ENCODE data around the gene ITPRIP.

- TF ChIP-seq, protein P1, sequence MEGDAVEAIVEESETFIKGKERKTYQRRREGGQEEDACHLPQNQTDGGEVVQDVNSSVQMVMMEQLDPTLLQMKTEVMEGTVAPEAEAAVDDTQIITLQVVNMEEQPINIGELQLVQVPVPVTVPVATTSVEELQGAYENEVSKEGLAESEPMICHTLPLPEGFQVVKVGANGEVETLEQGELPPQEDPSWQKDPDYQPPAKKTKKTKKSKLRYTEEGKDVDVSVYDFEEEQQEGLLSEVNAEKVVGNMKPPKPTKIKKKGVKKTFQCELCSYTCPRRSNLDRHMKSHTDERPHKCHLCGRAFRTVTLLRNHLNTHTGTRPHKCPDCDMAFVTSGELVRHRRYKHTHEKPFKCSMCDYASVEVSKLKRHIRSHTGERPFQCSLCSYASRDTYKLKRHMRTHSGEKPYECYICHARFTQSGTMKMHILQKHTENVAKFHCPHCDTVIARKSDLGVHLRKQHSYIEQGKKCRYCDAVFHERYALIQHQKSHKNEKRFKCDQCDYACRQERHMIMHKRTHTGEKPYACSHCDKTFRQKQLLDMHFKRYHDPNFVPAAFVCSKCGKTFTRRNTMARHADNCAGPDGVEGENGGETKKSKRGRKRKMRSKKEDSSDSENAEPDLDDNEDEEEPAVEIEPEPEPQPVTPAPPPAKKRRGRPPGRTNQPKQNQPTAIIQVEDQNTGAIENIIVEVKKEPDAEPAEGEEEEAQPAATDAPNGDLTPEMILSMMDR (conservative IDR thresholded peaks at IDR 0.05 in 1 of 2, IDR thresholded peaks at IDR 0.05 in 1 of 2; ENCODE audit: low read depth in 1 of 2, low read length in 2 of 2), result peak in 1 of 2 donors; percentile 4
- TF ChIP-seq EZH2 (IDR thresholded peaks at IDR 0.05; ENCODE audit: low read length, missing control alignments), result no peak
Measured at GRCh38 chr10:104273899-104274575, 64.2 kb downstream of the ITPRIP start.

All from fibroblast of lung (primary cell).